OCI-LY1 (cell line): ENCODE data around the gene GNG7.
A peak's percentile ranks its signal among the peaks of the same experiment; 100 is the strongest.

Experiments
- H2AFZ ChIP-seq: fragments of 200-600 bp; sonication (generic), shearing (Covaris generic); 2 replicates; pipeline ENCODE4 v1.6.0; 2014; ENCODE audit warnings: antibody characterized with exemption, mild to moderate bottlenecking, low read length
- H3F3A ChIP-seq: fragments of 200-600 bp; sonication (generic), shearing (Covaris generic); 2 replicates; pipeline ENCODE4 v1.6.0; 2014; ENCODE audit warnings: mild to moderate bottlenecking, antibody characterized with exemption, low read length, moderate library complexity; ENCODE audit not compliant: insufficient read depth
- H3K27ac ChIP-seq: fragments of 200-600 bp; sonication (generic); 2 replicates; pipeline ENCODE4 v1.5.1; 2014; ENCODE audit warnings: low read length, mixed run types, mild to moderate bottlenecking, low read depth; ENCODE audit not compliant: poor library complexity, severe bottlenecking
- H3K27me3 ChIP-seq: fragments of 200-600 bp; sonication (generic); 2 replicates; pipeline ENCODE4 v1.6.0; 2014; ENCODE audit warnings: antibody characterized with exemption, mild to moderate bottlenecking, low read length, moderate library complexity; ENCODE audit not compliant: insufficient read depth
- H3K36me3 ChIP-seq: fragments of 200-600 bp; sonication (generic); 2 replicates; pipeline ENCODE4 v1.6.1; 2014; ENCODE audit warnings: mild to moderate bottlenecking, antibody characterized with exemption, low read length, moderate library complexity, mixed read lengths; ENCODE audit not compliant: insufficient read depth
- H3K4me1 ChIP-seq: fragments of 200-600 bp; sonication (generic); 2 replicates; pipeline ENCODE4 v1.5.1; 2014; ENCODE audit warnings: mild to moderate bottlenecking, low read length, moderate library complexity; ENCODE audit not compliant: insufficient read depth, severe bottlenecking
- H3K4me2 ChIP-seq: fragments of 200-600 bp; sonication (generic), shearing (Covaris generic); 2 replicates; pipeline ENCODE4 v1.6.1; 2014; ENCODE audit warnings: low read length
- H3K4me3 ChIP-seq: fragments of 200-600 bp; sonication (generic); 2 replicates; pipeline ENCODE4 v1.5.1; 2014; ENCODE audit warnings: low read length, low read depth, mild to moderate bottlenecking, mixed read lengths; ENCODE audit not compliant: poor library complexity, severe bottlenecking
- H3K79me2 ChIP-seq: fragments of 200-600 bp; shearing (Covaris generic); 2 replicates; pipeline ENCODE4 v1.6.1; 2016; ENCODE audit warnings: mixed run types, low read length, mixed read lengths; ENCODE audit not compliant: insufficient read depth
- H3K9ac ChIP-seq: fragments of 200-600 bp; sonication (generic), shearing (Covaris generic); 2 replicates; pipeline ENCODE4 v1.6.1; 2014; ENCODE audit warnings: mild to moderate bottlenecking, low read length, mixed read lengths
- H3K9me2 ChIP-seq: fragments of 200-600 bp; sonication (generic), shearing (Covaris generic); 2 replicates; pipeline ENCODE4 v1.6.1; 2014; ENCODE audit warnings: low read depth, mild to moderate bottlenecking, low read length, mixed read lengths
- H3K9me3 ChIP-seq: fragments of 200-600 bp; shearing (Covaris generic); 2 replicates; pipeline ENCODE4 v1.6.1; 2014; ENCODE audit warnings: low read length, mixed read lengths
- H4K20me1 ChIP-seq: fragments of 200-600 bp; sonication (generic), shearing (Covaris generic); 2 replicates; pipeline ENCODE4 v1.6.0; 2016; ENCODE audit warnings: mild to moderate bottlenecking, low read length; ENCODE audit not compliant: insufficient read depth
- EZH2 ChIP-seq: fragments of 200-600 bp; sonication (generic), shearing (Covaris generic); IDR thresholded peaks from 2 replicates; pipeline ENCODE4 v1.8.0; 2017; ENCODE audit warnings: borderline replicate concordance, mixed run types, mild to moderate bottlenecking, antibody characterized with exemption, low read length, moderate library complexity, mixed read lengths
- TF ChIP-seq, protein P1 (sequence below): fragments of 200-600 bp; sonication (generic), shearing (Covaris generic); IDR thresholded peaks from 2 replicates; pipeline ENCODE4 v1.5.1; 2017; ENCODE audit warnings: mild to moderate bottlenecking, antibody characterized with exemption, low read length, moderate library complexity, mixed read lengths

The GNG7 gene

GRCh38 chr19:2703691-2704216, 1.3 kb upstream of the GNG7 start:
- Histone ChIP-seq H3K4me3 (no peak overlapping the region), H3F3A (0 out of 2 replicates have a peak, but pooled peaks cover under 1% of the 10 kb centered on the region), H3K79me2 (no peaks in the 10 kb centered on the region), H3K9me2 (no peaks in the 10 kb centered on the region), H2AFZ (no peak overlapping the region), H3K9me3 (no peaks in the 10 kb centered on the region), H3K27ac (no peak overlapping the region), H3K36me3 (no peaks in the 10 kb centered on the region), H3K4me1 (peaks cover 10% of the 10 kb centered on the region), H3K27me3 (no peaks in the 10 kb centered on the region), H3K9ac (no peak overlapping the region), H3K4me2 (no peak overlapping the region), H4K20me1 (no peaks in the 10 kb centered on the region)
- TF ChIP-seq, protein P1, sequence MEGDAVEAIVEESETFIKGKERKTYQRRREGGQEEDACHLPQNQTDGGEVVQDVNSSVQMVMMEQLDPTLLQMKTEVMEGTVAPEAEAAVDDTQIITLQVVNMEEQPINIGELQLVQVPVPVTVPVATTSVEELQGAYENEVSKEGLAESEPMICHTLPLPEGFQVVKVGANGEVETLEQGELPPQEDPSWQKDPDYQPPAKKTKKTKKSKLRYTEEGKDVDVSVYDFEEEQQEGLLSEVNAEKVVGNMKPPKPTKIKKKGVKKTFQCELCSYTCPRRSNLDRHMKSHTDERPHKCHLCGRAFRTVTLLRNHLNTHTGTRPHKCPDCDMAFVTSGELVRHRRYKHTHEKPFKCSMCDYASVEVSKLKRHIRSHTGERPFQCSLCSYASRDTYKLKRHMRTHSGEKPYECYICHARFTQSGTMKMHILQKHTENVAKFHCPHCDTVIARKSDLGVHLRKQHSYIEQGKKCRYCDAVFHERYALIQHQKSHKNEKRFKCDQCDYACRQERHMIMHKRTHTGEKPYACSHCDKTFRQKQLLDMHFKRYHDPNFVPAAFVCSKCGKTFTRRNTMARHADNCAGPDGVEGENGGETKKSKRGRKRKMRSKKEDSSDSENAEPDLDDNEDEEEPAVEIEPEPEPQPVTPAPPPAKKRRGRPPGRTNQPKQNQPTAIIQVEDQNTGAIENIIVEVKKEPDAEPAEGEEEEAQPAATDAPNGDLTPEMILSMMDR: no peak
- TF ChIP-seq EZH2: no peak

- Histone ChIP-seq H3K4me1 (peaks cover 17% of the 10 kb centered on the region), H3K27me3 (no peaks in the 10 kb centered on the region), H4K20me1 (no peaks in the 10 kb centered on the region), H3K27ac (no peak overlapping the region), H3K4me2 (peak overlapping the region; percentile 30; the same call in 1 of the 2 replicates), H3K36me3 (no peaks in the 10 kb centered on the region), H3K9me2 (no peaks in the 10 kb centered on the region), H2AFZ (no peak overlapping the region), H3F3A (0 out of 2 replicates have a peak, but pooled peaks cover 3% of the 10 kb centered on the region), H3K9me3 (no peaks in the 10 kb centered on the region), H3K9ac (no peak overlapping the region), H3K79me2 (no peaks in the 10 kb centered on the region), H3K4me3 (no peak overlapping the region)
- TF ChIP-seq, protein P1: no peak
Measured at GRCh38 chr19:2703077-2703437, 563 bp upstream of the GNG7 start.

DNA sequence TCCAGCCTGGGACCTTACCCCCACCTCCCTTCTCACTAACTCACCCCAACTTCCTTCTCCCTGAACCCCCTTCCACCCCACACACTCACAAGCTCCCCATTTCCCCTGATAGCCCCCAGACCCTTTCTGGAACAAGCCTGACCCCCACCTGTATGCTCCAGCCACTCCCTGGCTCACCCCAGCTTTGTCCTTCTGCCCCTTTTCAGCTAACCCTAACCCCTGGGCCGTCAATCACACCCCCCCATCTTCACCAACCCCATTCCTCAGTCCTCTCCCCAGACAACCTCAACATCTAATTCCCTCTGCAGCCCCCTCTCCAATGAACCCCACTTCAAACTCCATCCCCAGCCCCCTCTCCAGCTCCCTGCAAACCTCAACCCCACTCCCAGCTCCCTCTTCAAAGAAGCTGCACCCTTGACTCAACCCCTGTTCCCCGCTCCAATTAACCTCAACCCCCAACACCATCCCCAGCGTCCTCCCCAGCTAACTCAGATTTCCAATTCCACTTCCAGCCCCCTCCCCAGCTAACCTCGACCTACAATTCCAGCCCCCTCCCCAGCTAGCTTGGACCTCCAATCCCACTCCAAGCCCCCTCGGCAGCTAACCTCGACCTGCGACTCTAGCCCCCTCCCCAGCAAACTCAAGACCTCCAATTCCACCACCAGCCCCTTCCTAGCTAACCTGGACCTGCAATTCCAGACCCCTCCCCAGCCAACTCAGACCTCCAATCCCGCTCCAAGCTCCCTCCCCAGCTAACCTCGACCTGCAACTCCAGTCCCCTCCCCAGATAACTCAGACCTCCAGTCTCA, 929 bp downstream of the GNG7 start:
- Histone ChIP-seq H3K36me3 (no peaks in the 10 kb centered on the region), H3K9me2 (no peaks in the 10 kb centered on the region), H3K4me3 (peak overlapping the region; percentile 58), H3K27ac (no peak overlapping the region), H3K9ac (peak overlapping the region; percentile 46; the same call in 1 of the 2 replicates), H3K4me1 (peaks cover 17% of the 10 kb centered on the region), H3K27me3 (no peaks in the 10 kb centered on the region), H4K20me1 (no peaks in the 10 kb centered on the region), H2AFZ (no peak overlapping the region), H3K4me2 (peak overlapping the region; percentile 63; the same call in 1 of the 2 replicates), H3K79me2 (no peaks in the 10 kb centered on the region), H3K9me3 (no peaks in the 10 kb centered on the region), H3F3A (0 out of 2 replicates have a peak, but pooled peaks cover 3% of the 10 kb centered on the region)
- TF ChIP-seq, protein P1: no peak
- TF ChIP-seq EZH2: no peak
